A172 (cell line): ENCODE measurements around the gene SELENOM. TPM values are rescaled to one million over a fixed set of nuclear protein-coding genes. Genes with fewer than 3 reads are reported as not detected.
"Not testable (repeated sequence)": the region's sequence is repeated elsewhere in the genome, so short reads cannot be mapped to it uniquely, and the experiment has no call there.

Experiments
- DNase-seq: peaks from one replicate; pipeline ENCODE4 v3.0.0-alpha.2; 2015; ENCODE audit warnings: low spot score
- total RNA-seq: library from RNA; depleted of rRNA; stranded (reverse); fragments of >200 nt; shearing (Covaris generic); gene quantifications from 2 replicates; pipeline ENCODE4 v1.2.3, GENCODE V29; 2014; rRNA removed

The SELENOM gene
- total RNA-seq, 1 experiment from 2014 or later, result 162 TPM

DNA sequence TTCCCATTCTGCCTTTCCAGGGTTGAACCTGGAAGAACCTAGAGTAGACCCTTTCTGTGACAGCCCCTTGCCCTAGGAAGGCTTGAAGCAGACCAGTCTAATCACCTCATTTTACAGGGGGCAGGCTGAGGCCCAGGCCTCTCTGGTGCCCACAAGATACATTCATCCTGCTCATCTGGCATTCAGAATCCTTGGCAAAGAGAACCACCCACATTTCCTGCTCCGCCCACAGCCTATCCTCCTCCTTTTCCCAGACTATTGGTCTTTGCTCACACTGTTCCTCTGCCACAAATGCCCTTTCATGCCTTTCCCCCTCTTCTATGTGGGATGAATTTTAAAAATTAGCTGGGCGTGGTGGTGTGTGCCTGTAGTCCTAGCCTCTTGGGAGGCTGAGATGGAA lies 29.0 kb downstream of the SELENOM start:
- DNase-seq, result not testable (repeated sequence)

DNA sequence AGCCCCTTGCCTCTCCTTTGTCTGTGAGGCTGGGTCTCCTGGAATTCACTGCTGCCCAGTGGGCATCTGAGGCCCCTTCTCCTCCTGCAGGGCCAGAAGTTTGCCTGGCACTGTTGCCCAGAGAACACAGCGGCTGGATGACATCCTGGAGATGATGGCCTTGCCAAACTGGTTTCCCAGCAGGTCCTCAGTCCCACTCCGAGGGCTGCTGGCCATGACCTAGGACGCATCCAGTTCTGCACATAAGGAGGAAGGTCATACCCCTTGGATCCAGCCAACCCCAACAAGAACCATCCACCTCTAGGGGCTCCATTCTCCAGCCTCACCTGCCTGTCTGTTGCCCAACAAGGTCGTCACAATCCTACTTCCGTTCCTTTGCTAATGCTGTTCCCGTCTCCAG lies 29.7 kb downstream of the SELENOM start:
- DNase-seq, result no peak

DNA sequence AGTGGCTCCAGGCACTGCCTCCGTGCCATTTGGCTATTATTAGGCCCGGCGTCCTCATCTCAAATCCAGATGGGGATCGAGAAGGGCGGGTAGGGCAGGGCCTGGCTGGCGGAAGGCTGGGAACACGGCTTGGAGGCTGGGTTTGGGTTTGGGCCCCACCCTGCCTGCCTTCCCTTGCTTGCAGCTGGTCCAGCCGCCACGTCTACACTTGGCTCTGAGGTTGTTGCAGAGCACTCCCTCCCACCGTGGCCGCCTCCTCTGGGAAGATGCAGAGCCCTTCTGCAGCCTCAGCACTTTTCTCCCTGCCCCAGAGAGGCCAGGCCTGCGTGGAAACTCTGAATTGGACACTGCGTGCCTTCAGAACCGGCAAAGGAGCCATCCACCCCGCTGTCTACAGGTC lies 31.4 kb downstream of the SELENOM start:
- no peak for DNase-seq

DNA sequence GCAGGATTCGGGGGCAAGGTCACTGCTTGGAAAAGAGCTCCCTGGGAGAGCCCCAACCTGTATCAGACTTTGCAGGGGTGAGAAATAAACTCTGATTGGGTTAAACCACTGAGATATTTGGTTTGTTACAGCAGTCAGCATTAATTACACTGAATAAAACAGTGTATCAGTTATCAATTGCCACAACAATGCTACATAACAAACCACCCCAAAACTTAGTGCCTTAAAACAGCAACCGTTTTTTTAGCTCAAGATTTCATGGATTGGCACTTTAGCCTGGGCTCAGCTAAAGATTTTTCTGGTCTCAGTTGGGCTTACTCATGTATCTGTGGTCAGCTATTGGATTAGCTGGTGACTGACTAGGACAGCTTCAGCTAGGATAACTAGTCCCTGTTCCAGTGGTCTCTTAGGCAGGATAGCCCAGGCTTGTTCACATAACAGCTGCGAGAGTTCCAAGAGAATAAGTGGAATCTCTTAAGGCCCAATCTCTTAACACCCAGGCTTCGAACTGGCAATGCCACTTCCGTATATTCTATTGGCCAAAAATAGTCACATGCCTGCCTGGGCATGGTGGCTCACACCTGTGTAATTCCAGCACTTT lies 33.7 kb downstream of the SELENOM start:
- DNase-seq, result not testable (repeated sequence)

DNA sequence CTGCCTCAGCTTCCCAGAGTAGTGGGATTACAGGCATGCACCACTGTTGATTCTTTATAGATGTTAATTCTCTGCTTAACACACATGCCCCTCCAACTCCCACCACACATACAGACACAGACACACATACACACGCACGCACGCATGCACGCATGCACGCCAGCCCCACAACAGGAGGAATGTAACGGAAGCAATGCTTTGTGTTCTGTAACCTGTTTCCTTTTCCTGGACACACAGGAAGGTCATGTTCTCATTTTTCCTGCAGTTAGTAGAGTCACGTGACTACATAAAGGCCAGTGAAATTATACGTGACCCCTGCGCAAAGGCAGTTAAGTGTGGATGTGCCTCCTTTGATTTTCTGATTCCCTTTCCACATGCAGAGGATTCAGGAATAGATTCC lies 34.2 kb downstream of the SELENOM start:
- not testable (repeated sequence) for DNase-seq

DNA sequence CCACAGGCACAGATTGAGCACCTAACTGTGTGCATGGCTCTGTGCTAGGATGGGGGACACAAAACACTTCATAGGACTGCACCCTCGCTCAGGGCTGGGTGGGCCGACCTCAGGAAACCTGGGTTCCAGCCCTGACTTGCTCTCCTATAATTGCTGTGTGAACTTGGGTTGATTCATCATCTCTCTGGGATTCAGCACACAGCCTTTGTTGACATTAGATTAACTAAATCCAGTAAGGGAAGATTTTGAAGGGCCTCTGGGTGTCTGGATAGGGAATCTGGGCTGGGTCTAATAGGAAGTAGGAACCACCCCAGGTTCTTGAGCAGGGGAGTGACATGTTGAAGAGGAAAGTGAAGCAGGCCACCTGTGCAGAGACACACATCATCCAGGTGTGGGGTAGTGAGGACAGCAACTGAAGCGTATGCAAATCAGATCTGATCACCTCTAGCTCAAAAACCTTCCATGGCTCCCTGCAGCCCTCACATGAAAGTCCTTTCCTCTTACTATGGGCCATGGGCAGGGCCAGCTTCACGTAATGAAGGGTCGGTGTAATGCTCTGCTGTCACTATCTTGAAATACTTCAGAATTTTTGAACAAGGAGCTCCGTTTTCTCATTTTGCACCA lies 37.6 kb downstream of the SELENOM start:
- DNase-seq, result not testable (repeated sequence)

DNA sequence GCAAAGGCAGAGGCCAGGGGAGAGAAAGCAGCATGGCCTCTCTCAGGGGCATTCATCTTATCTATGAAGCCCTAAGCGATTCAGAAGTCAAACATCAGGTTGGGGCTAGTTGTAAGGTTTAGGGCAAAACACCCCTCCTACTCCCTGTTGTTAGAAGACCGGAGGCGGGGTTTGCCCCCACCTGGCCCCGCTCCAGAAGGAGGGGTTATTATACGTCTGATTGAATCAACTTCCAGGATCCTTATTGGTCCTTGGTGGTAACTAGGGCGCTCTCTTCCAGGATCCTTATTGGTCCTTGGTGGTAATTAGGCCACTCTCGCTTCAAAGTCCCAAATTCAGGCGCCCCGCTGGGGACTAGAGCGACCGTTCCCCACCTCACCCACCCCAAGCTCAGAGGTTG lies 38.4 kb downstream of the SELENOM start:
- DNase-seq, result no peak

DNA sequence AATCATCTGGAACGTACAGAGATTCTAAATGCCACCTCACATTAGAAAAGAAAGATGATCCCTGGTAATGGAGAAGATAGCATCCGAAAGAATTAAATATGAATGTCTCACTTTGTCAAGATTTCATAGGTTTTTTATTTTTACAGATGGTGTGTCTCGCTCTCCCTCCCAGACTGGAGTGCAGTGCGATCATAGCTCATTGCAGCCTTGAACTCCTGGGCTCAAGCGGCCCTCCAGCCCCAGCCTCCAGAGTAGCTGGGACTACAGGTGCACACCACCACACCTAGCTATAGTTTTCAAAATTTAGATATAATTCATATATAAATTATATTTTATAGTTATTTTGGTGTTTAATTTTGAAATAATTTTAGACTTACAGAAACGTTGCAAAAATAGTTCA lies 43.0 kb downstream of the SELENOM start:
- no peak for DNase-seq

DNA sequence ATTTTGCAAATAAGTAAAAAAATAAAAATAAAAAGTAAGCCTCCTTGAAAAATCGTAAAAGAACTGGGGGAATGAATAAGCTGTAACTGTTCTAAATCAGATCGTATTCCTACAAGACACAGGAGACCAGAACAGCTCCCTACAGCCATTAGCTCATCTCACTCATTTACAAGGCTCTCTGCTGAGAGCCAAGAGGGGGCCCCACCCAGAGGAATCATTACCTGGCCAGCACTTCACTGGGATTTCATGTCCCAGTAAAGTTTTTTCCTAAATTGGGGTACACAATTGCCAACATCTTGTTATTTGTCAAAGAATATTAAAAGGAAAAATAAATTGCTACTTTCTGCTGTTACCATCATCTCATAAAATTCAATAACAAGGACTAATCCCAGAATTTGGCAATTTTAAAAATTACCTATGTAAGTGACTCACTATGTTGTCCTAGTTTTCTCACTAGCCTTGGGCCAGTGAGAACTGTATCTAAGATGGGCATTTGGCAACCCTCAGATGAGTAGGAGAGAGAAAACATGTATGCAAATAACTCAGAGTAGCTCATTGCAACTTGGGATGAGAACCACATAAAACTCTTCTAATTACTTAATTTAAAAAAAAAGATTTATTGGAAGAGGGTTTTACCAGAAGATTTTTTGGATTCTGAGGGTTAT lies 44.7 kb downstream of the SELENOM start:
- no peak for DNase-seq

DNA sequence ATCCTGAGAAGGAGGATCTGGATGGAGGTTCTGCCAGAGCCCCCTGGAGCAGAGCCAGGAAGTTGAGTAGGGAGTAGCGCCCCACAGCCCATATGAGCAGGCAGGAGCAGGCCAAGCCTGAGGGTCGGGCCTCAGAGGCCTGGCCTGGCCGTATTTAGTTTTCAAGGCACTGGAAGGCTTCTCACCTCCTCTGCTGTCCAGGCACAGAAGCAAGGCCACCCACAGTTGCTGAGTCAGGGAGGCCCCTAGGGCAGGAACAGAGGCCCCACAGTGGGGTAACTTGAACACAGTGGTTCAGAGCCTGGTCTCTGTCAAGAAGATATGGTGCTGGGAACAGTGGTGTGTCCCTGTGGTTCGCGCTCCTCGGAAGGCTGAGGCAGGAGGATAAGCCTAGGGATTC lies 47.7 kb downstream of the SELENOM start:
- DNase-seq, result not testable (repeated sequence)

DNA sequence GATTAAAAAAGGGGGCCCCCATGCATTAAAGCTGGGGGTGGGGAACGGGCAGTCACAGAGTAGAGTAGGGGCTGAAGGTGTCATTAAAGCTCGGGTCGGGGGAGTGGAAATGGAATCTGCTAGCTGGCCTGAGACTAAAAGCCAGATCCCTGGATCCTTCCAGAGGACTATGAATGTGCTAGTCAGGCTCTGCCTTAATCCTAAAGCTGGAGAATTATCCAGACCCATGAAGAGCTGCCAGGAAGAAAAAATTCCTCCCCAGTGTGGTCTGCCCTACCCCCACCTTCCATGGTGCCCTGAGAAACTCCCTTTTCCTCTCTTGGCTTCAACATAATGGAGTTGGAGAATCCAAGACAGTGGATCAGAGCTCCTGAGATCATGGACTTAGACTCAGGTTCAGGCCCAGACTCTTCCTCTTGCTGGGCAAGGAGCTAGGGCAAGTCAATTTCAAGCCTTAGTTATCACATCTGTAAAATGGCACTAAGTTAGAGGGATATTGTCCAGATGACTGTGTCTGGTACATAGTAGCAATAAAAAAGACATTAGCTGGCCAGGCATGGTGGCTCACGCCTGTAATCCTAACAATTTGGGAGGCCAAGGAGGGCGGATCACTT lies 50.3 kb downstream of the SELENOM start:
- DNase-seq, result no peak

DNA sequence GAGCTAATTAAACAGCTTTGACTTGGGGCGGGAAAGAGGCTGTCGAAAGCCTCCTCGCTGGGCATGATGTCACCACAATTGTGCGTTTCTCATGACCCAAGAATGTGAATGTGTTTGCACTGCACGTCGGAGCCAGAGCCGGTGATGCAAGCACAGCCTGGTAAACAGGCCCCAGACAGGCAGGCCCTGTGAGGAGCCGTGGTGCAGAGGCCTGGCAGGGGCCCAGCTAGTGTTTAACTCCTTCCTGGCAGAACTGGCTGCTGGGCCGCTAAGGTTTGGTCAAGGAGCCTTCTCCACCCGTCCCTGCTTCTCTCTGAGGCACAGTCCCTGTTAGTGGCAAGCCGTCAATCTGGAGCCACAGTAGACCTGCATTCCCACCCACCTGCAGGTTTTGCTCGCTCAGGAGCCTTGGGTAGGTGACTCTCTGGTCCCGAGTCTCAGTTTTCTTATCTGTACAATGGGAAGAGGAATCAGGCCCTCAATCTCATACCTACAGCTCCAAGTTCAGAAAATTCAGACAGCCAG lies 51.7 kb downstream of the SELENOM start:
- peak; percentile 81 for DNase-seq

DNA sequence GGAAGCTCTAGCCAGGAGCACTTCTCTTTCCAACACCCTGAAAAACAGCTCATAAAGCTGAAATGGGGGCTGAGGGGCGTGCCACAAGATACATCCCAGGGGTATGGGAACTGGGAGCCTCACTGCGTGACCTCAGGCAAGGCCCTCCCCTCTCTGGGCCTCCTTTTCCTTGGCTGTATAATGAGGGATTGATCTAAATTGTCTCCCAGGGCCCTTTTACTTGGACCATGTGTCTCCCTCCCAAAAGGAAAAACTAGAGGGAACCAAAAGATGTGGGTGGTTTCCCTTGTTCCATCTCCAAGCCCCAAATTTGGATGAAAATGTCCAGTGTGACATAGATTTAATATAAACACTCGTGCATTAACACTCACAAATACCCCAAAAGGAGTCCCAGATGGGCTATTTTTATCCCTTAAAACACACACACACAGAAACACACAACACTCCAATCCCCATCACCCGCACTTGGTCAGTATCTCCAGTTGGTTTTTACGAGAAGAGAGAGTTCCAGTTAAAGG lies 52.2 kb downstream of the SELENOM start:
- no peak for DNase-seq

Other genes starting within 250 kb of the SELENOM start
- 11.8 and 12.1 TPM in 2 replicates for gene MORC2, start 138.8 kb downstream of the SELENOM start, total RNA-seq
- 42.4 and 44.8 TPM in 2 replicates for gene TUG1, start 138.3 kb downstream of the SELENOM start, total RNA-seq
- gene SMTN, start 26.2 kb downstream of the SELENOM start, total RNA-seq, result 55.8 and 61.1 TPM in 2 replicates
- 0.33 and 1.3 TPM in 2 replicates for gene INPP5J, start 15.4 kb upstream of the SELENOM start, total RNA-seq
- gene PLA2G3, start 32.9 kb upstream of the SELENOM start, total RNA-seq, result not detected in 2 replicates
- gene RNF185, start 52.6 kb upstream of the SELENOM start, total RNA-seq, result 14.3 and 15.5 TPM in 2 replicates
- 23.5 and 25.2 TPM in 2 replicates for gene LIMK2, start 104.7 kb upstream of the SELENOM start, total RNA-seq
- 2.7 and 6.8 TPM in 2 replicates for gene PIK3IP1, start 184.9 kb upstream of the SELENOM start, total RNA-seq
- 1.1 and 3.0 TPM in 2 replicates for gene PATZ1, start 238.8 kb upstream of the SELENOM start, total RNA-seq